Colonic mucosa (tissue), 4 donors: Measurements from ENCODE around the gene CBX7. TPM values are rescaled to one million over a fixed set of nuclear protein-coding genes. Genes with fewer than 3 reads are reported as not detected.
"Not testable (repeated sequence)": the region's sequence is repeated elsewhere in the genome, so short reads cannot be mapped to it uniquely, and the experiment has no call there.

Experiments
- DNase-seq: peaks from one replicate; pipeline ENCODE4 v3.0.0-alpha.2; 2020
- H3K27ac ChIP-seq: fragments of 200-600 bp; one replicate; pipeline ENCODE4 v1.8.0; 2021
- H3K27me3 ChIP-seq: fragments of 200-600 bp; one replicate; pipeline ENCODE4 v1.8.0; 2021
- H3K36me3 ChIP-seq: fragments of 200-600 bp; one replicate; pipeline ENCODE4 v1.8.0; 2021
- H3K4me1 ChIP-seq: fragments of 200-600 bp; one replicate; pipeline ENCODE4 v1.8.0; 2021; ENCODE audit warnings: mild to moderate bottlenecking
- H3K4me3 ChIP-seq: fragments of 200-600 bp; one replicate; pipeline ENCODE4 v1.8.0; 2021
- H3K9ac ChIP-seq, 2 donors: one replicate each; pipeline ENCODE4 v1.7.0; 2013; ENCODE audit warnings: control low read depth in 2 of 2, low read depth in 2 of 2, low read length in 2 of 2
- H3K9me3 ChIP-seq: fragments of 200-600 bp; one replicate; pipeline ENCODE4 v1.8.0; 2021
- CTCF ChIP-seq: fragments of 200-600 bp; IDR thresholded peaks from one replicate; pipeline ENCODE4 v1.8.0; 2022; ENCODE audit warnings: antibody characterized with exemption, mild to moderate bottlenecking
- intact Hi-C: fragments of 100-400 bp; cut with DNase I; formaldehyde crosslinking; loops from one replicate; pipeline ENCODE4 v1.14.1; 2022
- total RNA-seq, 2 donors: library from RNA; stranded (reverse); fragmentation: NEBNext Ultra II Directional in 1 of 2; extraction: Animal tissue kit (Norgen Biotek cat#: 25700) in 1 of 2; gene quantifications; one replicate each; pipeline ENCODE4 v1.2.1, GENCODE V29; 2021
- donor health status: healthy.
- donor health status: DM: no; HTN: no; CAD: no.
- donor health status: DM: no; HTN: no; CAD: no.

The CBX7 gene
- total RNA-seq, 2 donors from 2014 or later: 15.0 to 21.1 TPM

GRCh38 chr22:39173787-39174497 is 21.5 kb upstream of the CBX7 start:
- H3K36me3 ChIP-seq: no peaks in the 10 kb centered on the region
- no peak overlapping the region for H3K4me3 ChIP-seq
- no peaks in the 10 kb centered on the region for H3K27me3 ChIP-seq
- H3K9me3 ChIP-seq: no peaks in the 10 kb centered on the region
- no peak for TF ChIP-seq CTCF
- H3K9ac ChIP-seq: peak overlapping the region in 1 of 2 donors; percentile 46
- DNase-seq: no peak
- peak overlapping the region; percentile 13 for H3K27ac ChIP-seq
- intact Hi-C loops: loop anchor here (10.0 kb wide), 1 partner anchor 351 kb away; the partner anchor contains the start of gene ATF4
- H3K4me1 ChIP-seq: peaks cover 6% of the 10 kb centered on the region

GRCh38 chr22:39173050-39173706 is 20.7 kb upstream of the CBX7 start:
- intact Hi-C loops: loop anchor here (10.0 kb wide), 1 partner anchor 352 kb away; the partner anchor contains the start of gene ATF4
- Histone ChIP-seq H3K9ac (no peak overlapping the region), H3K36me3 (no peaks in the 10 kb centered on the region), H3K27me3 (no peaks in the 10 kb centered on the region), H3K27ac (peak overlapping the region; percentile 13), H3K4me3 (no peak overlapping the region), H3K4me1 (peaks cover 6% of the 10 kb centered on the region), H3K9me3 (no peaks in the 10 kb centered on the region)
- no peak for DNase-seq
- TF ChIP-seq CTCF: no peak

GRCh38 chr22:39172265-39173049 is 20.0 kb upstream of the CBX7 start:
- not testable (repeated sequence) for H3K27me3 ChIP-seq, H3K9me3 ChIP-seq, H3K4me3 ChIP-seq, H3K27ac ChIP-seq, DNase-seq, H3K4me1 ChIP-seq, H3K36me3 ChIP-seq, H3K9ac ChIP-seq
- intact Hi-C loops: loop anchor here (10.0 kb wide), 1 partner anchor 352 kb away; the partner anchor contains the start of gene ATF4

GRCh38 chr22:39171623-39172264 is 19.3 kb upstream of the CBX7 start:
- Histone ChIP-seq H3K4me1 (peaks cover 6% of the 10 kb centered on the region), H3K4me3 (no peak overlapping the region), H3K9me3 (no peaks in the 10 kb centered on the region), H3K27ac (no peak overlapping the region), H3K9ac (peak overlapping the region in 1 of 2 donors; percentile 9), H3K27me3 (no peaks in the 10 kb centered on the region), H3K36me3 (no peaks in the 10 kb centered on the region)
- no peak for TF ChIP-seq CTCF
- DNase-seq: no peak
- intact Hi-C loops: loop anchor here (2.0 to 10.0 kb wide), 2 partner anchors 139 to 353 kb away; partner anchors contain the start of gene ATF4

- Histone ChIP-seq H3K27ac (no peak overlapping the region), H3K36me3 (no peaks in the 10 kb centered on the region), H3K4me1 (peaks cover 6% of the 10 kb centered on the region), H3K4me3 (no peak overlapping the region), H3K9ac (peak overlapping the region in 1 of 2 donors; percentile 51), H3K9me3 (no peaks in the 10 kb centered on the region), H3K27me3 (no peaks in the 10 kb centered on the region)
- DNase-seq: peak; percentile 82
- intact Hi-C loops: loop anchor here (2.0 to 10.0 kb wide), 2 partner anchors 140 to 354 kb away; partner anchors contain the start of gene ATF4
- TF ChIP-seq CTCF: peak; percentile 94
These were observed 18.5 kb upstream of the CBX7 start for GRCh38 chr22:39170825-39171622.
